Neural progenitor cell (in vitro differentiated cells): ENCODE data around the gene SPEN. TPM values are rescaled to one million over a fixed set of nuclear protein-coding genes. Genes with fewer than 3 reads are reported as not detected.

ENCODE experiments used
- DNase-seq: peaks from one replicate; pipeline ENCODE4 v3.0.0-alpha.2; 2016; ENCODE audit warnings: low spot score
- H2AFZ ChIP-seq: fragments of 200-600 bp; sonication (generic); replicated peaks from 2 replicates; pipeline ENCODE4 v1.6.1; 2016; ENCODE audit warnings: antibody characterized with exemption
- H3F3A ChIP-seq: fragments of 200-600 bp; sonication (generic); 2 replicates; pipeline ENCODE4 v1.6.1; 2016; ENCODE audit warnings: antibody characterized with exemption, low read depth
- H3K27ac ChIP-seq: fragments of 200-600 bp; sonication (generic); 2 replicates; pipeline ENCODE4 v1.5.1; 2016; ENCODE audit warnings: mild to moderate bottlenecking
- H3K27me3 ChIP-seq: fragments of 200-600 bp; sonication (generic); 2 replicates; pipeline ENCODE4 v1.6.1; 2016; ENCODE audit warnings: mild to moderate bottlenecking, moderate library complexity
- H3K36me3 ChIP-seq: fragments of 200-600 bp; sonication (generic); 2 replicates; pipeline ENCODE4 v1.5.1; 2016
- H3K4me1 ChIP-seq: fragments of 200-600 bp; sonication (generic); 2 replicates; pipeline ENCODE4 v1.6.1; 2016; ENCODE audit warnings: mixed run types
- H3K4me2 ChIP-seq: fragments of 200-600 bp; sonication (generic); 2 replicates; pipeline ENCODE4 v1.6.1; 2016
- H3K4me3 ChIP-seq: fragments of 200-600 bp; sonication (generic); 2 replicates; pipeline ENCODE4 v1.5.1; 2016
- H3K79me2 ChIP-seq: fragments of 200-600 bp; sonication (generic); 2 replicates; pipeline ENCODE4 v1.6.1; 2016; ENCODE audit warnings: low read depth
- H3K9ac ChIP-seq: fragments of 200-600 bp; sonication (generic); 2 replicates; pipeline ENCODE4 v1.6.1; 2016
- H3K9me3 ChIP-seq: fragments of 200-600 bp; sonication (generic); 2 replicates; pipeline ENCODE4 v1.5.1; 2016; ENCODE audit warnings: low read depth
- H4K20me1 ChIP-seq: fragments of 200-600 bp; sonication (generic); 2 replicates; pipeline ENCODE4 v1.6.1; 2016; ENCODE audit warnings: low read depth
- H3K27ac Mint-ChIP-seq: 3 replicates; pipeline ENCODE4 v1.8.0; 2021; ENCODE audit warnings: mixed read lengths
- H3K27me3 Mint-ChIP-seq: 2 replicates; pipeline ENCODE4 v1.8.0; 2022; ENCODE audit warnings: low read depth, mild to moderate bottlenecking, inconsistent platforms, moderate library complexity, mixed read lengths; ENCODE audit not compliant: insufficient read depth
- H3K36me3 Mint-ChIP-seq: 3 replicates; pipeline ENCODE4 v1.8.0; 2021; ENCODE audit warnings: mixed read lengths
- H3K4me1 Mint-ChIP-seq: 3 replicates; pipeline ENCODE4 v1.8.0; 2021; ENCODE audit warnings: mixed read lengths
- H3K4me3 Mint-ChIP-seq: 3 replicates; pipeline ENCODE4 v1.8.0; 2021; ENCODE audit warnings: mild to moderate bottlenecking, moderate library complexity, mixed read lengths
- H3K9me3 Mint-ChIP-seq: 3 replicates; pipeline ENCODE4 v1.8.0; 2020; ENCODE audit warnings: mixed read lengths
- CTCF ChIP-seq: fragments of 200-600 bp; sonication (generic); IDR thresholded peaks from 2 replicates; pipeline ENCODE4 v1.5.1; 2017; ENCODE audit warnings: antibody characterized with exemption, mild to moderate bottlenecking
- EZH2 ChIP-seq: fragments of 200-600 bp; sonication (generic); IDR thresholded peaks from 2 replicates; pipeline ENCODE4 v1.6.1; 2017; ENCODE audit warnings: antibody characterized with exemption, mild to moderate bottlenecking, moderate library complexity
- EZH2phosphoT487 ChIP-seq: fragments of 200-600 bp; sonication (generic); IDR thresholded peaks from 2 replicates; pipeline ENCODE4 v1.6.1; 2017; ENCODE audit warnings: antibody characterized with exemption
- total RNA-seq: library from RNA; depleted of rRNA; stranded (reverse); fragments of >200 nt; gene quantifications from 2 replicates; pipeline ENCODE4 v1.2.3, GENCODE V29; 2015; ENCODE audit warnings: low replicate concordance

The SPEN gene
- total RNA-seq, 1 donor from 2014 or later, result 59.6 TPM

GRCh38 chr1:15810073-15810472 lies 37.4 kb upstream of the SPEN start:
- Histone ChIP-seq H3K4me3 (no peak overlapping the region), H3K27me3 (no peaks in the 10 kb centered on the region), H3K4me1 (no peaks in the 10 kb centered on the region), H4K20me1 (no peaks in the 10 kb centered on the region), H3K9me3 (no peaks in the 10 kb centered on the region), H2AFZ (no peak overlapping the region), H3K27ac (no peak overlapping the region), H3K79me2 (no peaks in the 10 kb centered on the region), H3K9ac (no peak overlapping the region), H3K4me2 (no peak overlapping the region), H3F3A (no peaks in the 10 kb centered on the region), H3K36me3 (no peaks in the 10 kb centered on the region)
- H3K9me3 Mint-ChIP-seq, result no peaks in the 10 kb centered on the region
- H3K27me3 Mint-ChIP-seq, result peaks cover 6% of the 10 kb centered on the region
- no peak for DNase-seq
- peaks cover 3% of the 10 kb centered on the region for H3K36me3 Mint-ChIP-seq
- H3K4me1 Mint-ChIP-seq, result no peaks in the 10 kb centered on the region
- H3K27ac Mint-ChIP-seq, result no peak overlapping the region
- TF ChIP-seq EZH2phosphoT487 (no peak), EZH2 (no peak)
- no peak overlapping the region for H3K4me3 Mint-ChIP-seq

GRCh38 chr1:15816674-15817073 lies 30.8 kb upstream of the SPEN start:
- H3K36me3 Mint-ChIP-seq, result peaks cover 3% of the 10 kb centered on the region
- H3K27me3 Mint-ChIP-seq, result no peaks in the 10 kb centered on the region
- Histone ChIP-seq H3K9me3 (no peaks in the 10 kb centered on the region), H3K79me2 (no peaks in the 10 kb centered on the region), H3K4me2 (no peak overlapping the region), H3K27me3 (no peaks in the 10 kb centered on the region), H3K4me3 (no peak overlapping the region), H2AFZ (no peak overlapping the region), H3F3A (peaks cover 7% of the 10 kb centered on the region), H3K27ac (no peak overlapping the region), H3K4me1 (peaks cover 2% of the 10 kb centered on the region), H3K9ac (no peak overlapping the region), H4K20me1 (no peaks in the 10 kb centered on the region), H3K36me3 (no peaks in the 10 kb centered on the region)
- H3K27ac Mint-ChIP-seq, result no peak overlapping the region
- no peak overlapping the region for H3K4me3 Mint-ChIP-seq
- H3K4me1 Mint-ChIP-seq, result peaks cover 5% of the 10 kb centered on the region
- TF ChIP-seq EZH2, result no peak
- TF ChIP-seq EZH2phosphoT487, result no peak
- no peak for TF ChIP-seq CTCF
- H3K9me3 Mint-ChIP-seq, result no peaks in the 10 kb centered on the region
- DNase-seq, result no peak

GRCh38 chr1:15820478-15820877 lies 27.0 kb upstream of the SPEN start:
- no peak overlapping the region for H3K27ac ChIP-seq
- H3K4me2 ChIP-seq, result no peak overlapping the region
- H3K36me3 Mint-ChIP-seq, result peaks cover 6% of the 10 kb centered on the region
- no peaks in the 10 kb centered on the region for H3K79me2 ChIP-seq
- H3K4me1 ChIP-seq, result peaks cover 2% of the 10 kb centered on the region
- H2AFZ ChIP-seq, result no peak overlapping the region
- H3K4me1 Mint-ChIP-seq, result peaks cover 6% of the 10 kb centered on the region
- no peaks in the 10 kb centered on the region for H3K36me3 ChIP-seq
- no peaks in the 10 kb centered on the region for H3K9me3 Mint-ChIP-seq
- H4K20me1 ChIP-seq, result no peaks in the 10 kb centered on the region
- DNase-seq, result no peak
- H3K4me3 ChIP-seq, result no peak overlapping the region
- TF ChIP-seq EZH2phosphoT487 (no peak), EZH2 (no peak), CTCF (no peak)
- peaks cover 7% of the 10 kb centered on the region for H3F3A ChIP-seq
- no peak overlapping the region for H3K9ac ChIP-seq
- no peak overlapping the region for H3K4me3 Mint-ChIP-seq
- no peaks in the 10 kb centered on the region for H3K27me3 ChIP-seq
- peaks cover 2% of the 10 kb centered on the region for H3K27me3 Mint-ChIP-seq
- no peak overlapping the region for H3K27ac Mint-ChIP-seq
- H3K9me3 ChIP-seq, result no peaks in the 10 kb centered on the region

GRCh38 chr1:15825800-15826199 lies 21.7 kb upstream of the SPEN start:
- Histone ChIP-seq H3K27me3 (no peaks in the 10 kb centered on the region), H3K4me3 (no peak overlapping the region), H4K20me1 (no peaks in the 10 kb centered on the region), H3K4me1 (no peaks in the 10 kb centered on the region), H3K27ac (no peak overlapping the region), H3K36me3 (no peaks in the 10 kb centered on the region), H3K9me3 (no peaks in the 10 kb centered on the region), H3K9ac (no peak overlapping the region), H3K79me2 (no peaks in the 10 kb centered on the region), H2AFZ (no peak overlapping the region), H3F3A (peaks cover 13% of the 10 kb centered on the region), H3K4me2 (no peak overlapping the region)
- no peaks in the 10 kb centered on the region for H3K9me3 Mint-ChIP-seq
- peaks cover 7% of the 10 kb centered on the region for H3K36me3 Mint-ChIP-seq
- no peak for DNase-seq
- no peak for TF ChIP-seq EZH2phosphoT487
- no peak overlapping the region for H3K4me3 Mint-ChIP-seq
- H3K4me1 Mint-ChIP-seq, result peaks cover 15% of the 10 kb centered on the region
- H3K27me3 Mint-ChIP-seq, result peaks cover 2% of the 10 kb centered on the region
- no peak overlapping the region for H3K27ac Mint-ChIP-seq
